PFSK-1 (cell line): Measurements from ENCODE around the gene RAP1A.

Experiments
- POLR2AphosphoS5 ChIP-seq: IDR thresholded peaks from 2 replicates; pipeline ENCODE4 v1.6.1; 2012; ENCODE audit warnings: low read depth, mild to moderate bottlenecking, control low read depth, low read length, moderate library complexity
- SIN3A ChIP-seq: IDR thresholded peaks from 2 replicates; pipeline ENCODE4 v1.6.1; 2012; ENCODE audit warnings: mild to moderate bottlenecking, low read length, moderate library complexity, borderline replicate concordance; ENCODE audit not compliant: insufficient read depth
- TF ChIP-seq, protein P1 (sequence below), 2 experiments: IDR thresholded peaks; 2 replicates each; pipeline versions ENCODE4 v1.6.1 to v1.8.0; 2011 to 2012; ENCODE audit warnings: low read depth in 2 of 2, low read length in 2 of 2, control low read depth in 1 of 2, inconsistent platforms in 1 of 2, mild to moderate bottlenecking in 1 of 2, moderate library complexity in 1 of 2; ENCODE audit not compliant: insufficient read depth in 1 of 2

DNA sequence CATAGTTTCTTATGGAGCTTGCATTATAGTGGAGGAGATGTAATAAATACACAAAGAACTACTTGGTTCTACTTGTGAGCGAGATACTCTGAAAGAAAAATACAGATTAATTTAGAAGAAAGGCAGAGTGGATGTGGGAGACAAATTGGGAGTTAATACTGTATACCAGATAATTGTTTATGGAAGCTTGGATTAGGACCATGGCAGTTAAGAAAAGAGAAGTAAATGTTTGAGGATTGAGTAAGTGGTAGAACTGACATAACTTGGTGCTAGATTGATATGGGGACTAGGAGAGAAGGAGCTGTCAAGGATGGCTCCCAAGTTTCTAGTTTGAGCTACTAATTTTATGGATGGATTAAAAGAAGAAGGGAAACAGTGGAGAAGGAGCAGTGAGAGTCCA, 72.3 kb downstream of the RAP1A start:
- TF ChIP-seq, protein P1, sequence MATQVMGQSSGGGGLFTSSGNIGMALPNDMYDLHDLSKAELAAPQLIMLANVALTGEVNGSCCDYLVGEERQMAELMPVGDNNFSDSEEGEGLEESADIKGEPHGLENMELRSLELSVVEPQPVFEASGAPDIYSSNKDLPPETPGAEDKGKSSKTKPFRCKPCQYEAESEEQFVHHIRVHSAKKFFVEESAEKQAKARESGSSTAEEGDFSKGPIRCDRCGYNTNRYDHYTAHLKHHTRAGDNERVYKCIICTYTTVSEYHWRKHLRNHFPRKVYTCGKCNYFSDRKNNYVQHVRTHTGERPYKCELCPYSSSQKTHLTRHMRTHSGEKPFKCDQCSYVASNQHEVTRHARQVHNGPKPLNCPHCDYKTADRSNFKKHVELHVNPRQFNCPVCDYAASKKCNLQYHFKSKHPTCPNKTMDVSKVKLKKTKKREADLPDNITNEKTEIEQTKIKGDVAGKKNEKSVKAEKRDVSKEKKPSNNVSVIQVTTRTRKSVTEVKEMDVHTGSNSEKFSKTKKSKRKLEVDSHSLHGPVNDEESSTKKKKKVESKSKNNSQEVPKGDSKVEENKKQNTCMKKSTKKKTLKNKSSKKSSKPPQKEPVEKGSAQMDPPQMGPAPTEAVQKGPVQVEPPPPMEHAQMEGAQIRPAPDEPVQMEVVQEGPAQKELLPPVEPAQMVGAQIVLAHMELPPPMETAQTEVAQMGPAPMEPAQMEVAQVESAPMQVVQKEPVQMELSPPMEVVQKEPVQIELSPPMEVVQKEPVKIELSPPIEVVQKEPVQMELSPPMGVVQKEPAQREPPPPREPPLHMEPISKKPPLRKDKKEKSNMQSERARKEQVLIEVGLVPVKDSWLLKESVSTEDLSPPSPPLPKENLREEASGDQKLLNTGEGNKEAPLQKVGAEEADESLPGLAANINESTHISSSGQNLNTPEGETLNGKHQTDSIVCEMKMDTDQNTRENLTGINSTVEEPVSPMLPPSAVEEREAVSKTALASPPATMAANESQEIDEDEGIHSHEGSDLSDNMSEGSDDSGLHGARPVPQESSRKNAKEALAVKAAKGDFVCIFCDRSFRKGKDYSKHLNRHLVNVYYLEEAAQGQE (IDR thresholded peaks at IDR 0.05; ENCODE audit: insufficient read depth in 1 of 2, low read depth in 2 of 2, low read length in 2 of 2), result no peak
- TF ChIP-seq POLR2AphosphoS5 (no peak), SIN3A (no peak)
